Cardiac muscle cell (in vitro differentiated cells and primary cell): ENCODE results near the gene ITGA3. TPM values are rescaled to one million over a fixed set of nuclear protein-coding genes. Genes with fewer than 3 reads are reported as not detected.

Experiments
- DNase-seq, 2 donors: peaks; one replicate each; pipeline versions ENCODE4 v3.0.0 to v3.0.0-alpha.2; 2010 to 2017; ENCODE audit warnings: low read depth in 1 of 2, low spot score in 1 of 2
- H3K27ac ChIP-seq: fragments of 200-600 bp; sonication (generic); 2 replicates; pipeline ENCODE4 v1.5.1; 2016
- H3K27me3 ChIP-seq: fragments of 200-600 bp; sonication (generic); 2 replicates; pipeline ENCODE4 v1.6.0; 2016; ENCODE audit warnings: control low read depth
- H3K36me3 ChIP-seq: fragments of 200-600 bp; sonication (generic); 2 replicates; pipeline ENCODE4 v1.5.1; 2016; ENCODE audit warnings: control low read depth
- H3K4me1 ChIP-seq: fragments of 200-600 bp; sonication (generic); 2 replicates; pipeline ENCODE4 v1.8.1; 2017; ENCODE audit warnings: low read depth, mild to moderate bottlenecking, mixed run types
- H3K4me3 ChIP-seq: fragments of 200-600 bp; sonication (generic); 2 replicates; pipeline ENCODE4 v1.5.1; 2016; ENCODE audit warnings: mild to moderate bottlenecking
- H3K9me3 ChIP-seq: fragments of 200-600 bp; sonication (generic); 2 replicates; pipeline ENCODE4 v1.5.1; 2017; ENCODE audit warnings: low read depth, mild to moderate bottlenecking, control low read depth
- polyA plus RNA-seq: library from polyadenylated mRNA; unstranded; fragments of >200 nt; fragmentation: Nextera tagmentation; extraction: Ambion mirVana; gene quantifications from 2 replicates; pipeline ENCODE4 v1.2.1, GENCODE V29; 2016
- total RNA-seq: library from RNA; depleted of rRNA; stranded (reverse); fragments of >200 nt; gene quantifications from 2 replicates; pipeline ENCODE4 v1.2.3, GENCODE V29; 2016
- TF ChIP-seq, protein P1 (sequence below): IDR thresholded peaks from 2 replicates; pipeline ENCODE4 v1.5.1; 2012; ENCODE audit warnings: low read depth, mild to moderate bottlenecking, low read length

The ITGA3 gene
- total and polyA plus RNA-seq, 2 experiments from 2014 or later = 20.5 to 41.9 TPM

DNA sequence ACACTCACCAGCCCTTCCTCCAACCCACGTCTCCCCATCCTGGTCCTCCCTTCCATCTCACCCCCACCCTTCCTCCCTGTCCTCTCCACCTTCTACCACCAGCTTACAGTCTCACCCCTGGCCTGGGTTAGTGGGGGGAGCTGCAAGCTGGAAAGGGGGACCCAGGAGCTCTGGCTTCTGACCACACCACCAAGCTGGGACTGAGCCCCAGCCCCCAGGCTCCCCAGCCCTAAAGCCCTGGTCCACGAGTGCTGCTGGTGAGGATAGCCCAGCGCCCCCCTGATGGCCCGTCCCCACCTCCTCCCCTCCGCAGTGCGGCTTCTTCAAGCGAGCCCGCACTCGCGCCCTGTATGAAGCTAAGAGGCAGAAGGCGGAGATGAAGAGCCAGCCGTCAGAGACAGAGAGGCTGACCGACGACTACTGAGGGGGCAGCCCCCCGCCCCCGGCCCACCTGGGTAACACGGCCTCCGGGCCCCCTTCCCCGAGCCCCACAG is 32.0 kb downstream of the ITGA3 start:
- DNase-seq = no peak
- Histone ChIP-seq H3K27ac (no peak overlapping the region), H3K36me3 (no peaks in the 10 kb centered on the region), H3K9me3 (no peaks in the 10 kb centered on the region), H3K27me3 (no peaks in the 10 kb centered on the region), H3K4me3 (no peak overlapping the region), H3K4me1 (no peaks in the 10 kb centered on the region)
- TF ChIP-seq, protein P1, sequence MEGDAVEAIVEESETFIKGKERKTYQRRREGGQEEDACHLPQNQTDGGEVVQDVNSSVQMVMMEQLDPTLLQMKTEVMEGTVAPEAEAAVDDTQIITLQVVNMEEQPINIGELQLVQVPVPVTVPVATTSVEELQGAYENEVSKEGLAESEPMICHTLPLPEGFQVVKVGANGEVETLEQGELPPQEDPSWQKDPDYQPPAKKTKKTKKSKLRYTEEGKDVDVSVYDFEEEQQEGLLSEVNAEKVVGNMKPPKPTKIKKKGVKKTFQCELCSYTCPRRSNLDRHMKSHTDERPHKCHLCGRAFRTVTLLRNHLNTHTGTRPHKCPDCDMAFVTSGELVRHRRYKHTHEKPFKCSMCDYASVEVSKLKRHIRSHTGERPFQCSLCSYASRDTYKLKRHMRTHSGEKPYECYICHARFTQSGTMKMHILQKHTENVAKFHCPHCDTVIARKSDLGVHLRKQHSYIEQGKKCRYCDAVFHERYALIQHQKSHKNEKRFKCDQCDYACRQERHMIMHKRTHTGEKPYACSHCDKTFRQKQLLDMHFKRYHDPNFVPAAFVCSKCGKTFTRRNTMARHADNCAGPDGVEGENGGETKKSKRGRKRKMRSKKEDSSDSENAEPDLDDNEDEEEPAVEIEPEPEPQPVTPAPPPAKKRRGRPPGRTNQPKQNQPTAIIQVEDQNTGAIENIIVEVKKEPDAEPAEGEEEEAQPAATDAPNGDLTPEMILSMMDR = no peak

DNA sequence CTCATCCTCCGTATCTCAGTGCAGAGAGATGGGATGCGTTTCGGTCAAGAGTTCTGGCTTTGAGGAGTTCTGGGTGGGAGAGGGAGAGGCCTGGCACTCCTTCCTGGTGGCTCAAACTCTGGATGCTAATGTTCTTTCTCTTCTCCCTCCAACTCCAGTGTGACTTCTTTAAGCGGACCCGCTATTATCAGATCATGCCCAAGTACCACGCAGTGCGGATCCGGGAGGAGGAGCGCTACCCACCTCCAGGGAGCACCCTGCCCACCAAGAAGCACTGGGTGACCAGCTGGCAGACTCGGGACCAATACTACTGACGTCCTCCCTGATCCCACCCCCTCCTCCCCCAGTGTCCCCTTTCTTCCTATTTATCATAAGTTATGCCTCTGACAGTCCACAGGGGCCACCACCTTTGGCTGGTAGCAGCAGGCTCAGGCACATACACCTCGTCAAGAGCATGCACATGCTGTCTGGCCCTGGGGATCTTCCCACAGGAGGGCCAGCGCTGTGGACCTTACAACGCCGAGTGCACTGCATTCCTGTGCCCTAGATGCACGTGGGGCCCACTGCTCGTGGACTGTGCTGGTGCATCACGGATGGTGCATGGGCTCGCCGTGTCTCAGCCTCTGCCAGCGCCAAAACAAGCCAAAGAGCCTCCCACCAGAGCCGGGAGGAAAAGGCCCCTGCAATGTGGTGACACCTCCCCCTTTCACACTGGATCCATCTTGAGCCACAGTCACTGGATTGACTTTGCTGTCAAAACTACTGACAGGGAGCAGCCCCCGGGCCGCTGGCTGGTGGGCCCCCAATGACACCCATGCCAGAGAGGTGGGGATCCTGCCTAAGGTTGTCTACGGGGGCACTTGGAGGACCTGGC is 33.3 kb downstream of the ITGA3 start:
- H3K36me3 ChIP-seq = no peaks in the 10 kb centered on the region
- TF ChIP-seq, protein P1 = no peak

DNA sequence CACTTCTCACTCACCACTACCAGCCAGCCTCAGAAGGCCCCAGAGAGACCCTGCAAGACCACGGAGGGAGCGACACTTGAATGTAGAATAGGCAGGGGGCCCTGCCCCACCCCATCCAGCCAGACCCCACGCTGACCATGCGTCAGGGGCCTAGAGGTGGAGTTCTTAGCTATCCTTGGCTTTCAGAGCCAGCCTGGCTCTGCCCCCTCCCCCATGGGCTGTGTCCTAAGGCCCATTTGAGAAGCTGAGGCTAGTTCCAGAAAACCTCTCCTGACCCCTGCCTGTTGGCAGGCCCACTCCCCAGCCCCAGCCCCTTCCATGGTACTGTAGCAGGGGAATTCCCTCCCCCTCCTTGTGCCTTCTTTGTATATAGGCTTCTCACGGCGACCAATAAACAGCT is 34.2 kb downstream of the ITGA3 start:
- H3K27me3 ChIP-seq = no peaks in the 10 kb centered on the region
- peaks cover 3% of the 10 kb centered on the region for H3K4me1 ChIP-seq
- no peaks in the 10 kb centered on the region for H3K36me3 ChIP-seq
- no peaks in the 10 kb centered on the region for H3K9me3 ChIP-seq
- TF ChIP-seq, protein P1 = no peak
- H3K4me3 ChIP-seq = no peak overlapping the region
- DNase-seq = no peak
- no peak overlapping the region for H3K27ac ChIP-seq

More for the DNA sequence above, 33.3 kb downstream of the ITGA3 start:
- Histone ChIP-seq H3K4me3 (no peak overlapping the region), H3K27me3 (no peaks in the 10 kb centered on the region), H3K27ac (no peak overlapping the region), H3K4me1 (no peaks in the 10 kb centered on the region), H3K9me3 (no peaks in the 10 kb centered on the region)
- no peak for DNase-seq

DNA sequence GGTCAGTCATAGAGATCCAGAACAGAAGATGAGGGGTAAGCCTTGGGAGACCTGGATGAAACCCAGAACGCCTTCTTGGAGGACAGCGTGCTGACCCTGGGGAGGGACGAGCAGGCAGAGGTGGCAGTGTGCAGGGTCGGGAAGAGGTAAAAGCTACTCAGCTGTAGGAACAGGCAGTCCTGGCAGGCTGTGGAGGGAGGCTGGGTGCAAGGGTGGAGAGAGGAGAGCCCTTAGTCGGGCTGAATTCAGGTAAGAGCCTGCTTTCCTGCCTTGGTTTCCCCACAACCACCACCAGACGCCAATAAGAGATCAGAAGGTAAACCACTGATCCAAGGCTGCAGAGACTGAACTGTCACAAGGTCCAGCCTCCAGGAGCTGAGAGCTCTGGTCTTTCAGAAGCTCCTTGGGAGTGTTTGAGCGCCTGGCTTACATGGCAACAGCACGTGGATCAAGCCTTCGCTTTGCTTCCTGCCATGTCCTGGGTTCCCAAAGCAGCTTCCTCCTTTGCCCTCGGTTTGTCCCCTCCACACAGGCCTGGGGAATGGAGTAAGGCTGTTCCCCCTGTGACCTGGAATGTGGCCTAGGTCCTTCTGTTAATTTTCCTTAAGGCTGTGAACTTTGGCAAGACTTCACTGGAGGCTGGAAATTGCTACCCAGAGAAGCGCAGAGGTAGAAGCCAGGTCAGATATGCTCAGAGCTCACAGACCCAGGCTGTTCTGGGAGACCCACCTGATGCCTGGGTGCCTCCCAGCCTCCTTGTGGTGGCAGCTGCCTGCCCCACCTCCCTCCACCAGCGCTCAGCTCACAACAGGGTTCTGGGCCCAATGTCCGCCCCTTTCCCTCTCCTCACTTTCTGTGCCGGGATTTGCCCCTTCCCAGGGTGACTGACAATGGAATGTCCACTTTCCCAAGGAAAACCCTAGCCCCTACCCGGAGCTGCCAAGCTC is 35.3 kb downstream of the ITGA3 start:
- H3K4me1 ChIP-seq = peaks cover 3% of the 10 kb centered on the region
- H3K27me3 ChIP-seq = no peaks in the 10 kb centered on the region
- no peak overlapping the region for H3K4me3 ChIP-seq
- TF ChIP-seq, protein P1 = no peak
- H3K27ac ChIP-seq = no peak overlapping the region
- H3K36me3 ChIP-seq = no peaks in the 10 kb centered on the region
- no peaks in the 10 kb centered on the region for H3K9me3 ChIP-seq
- no peak for DNase-seq

DNA sequence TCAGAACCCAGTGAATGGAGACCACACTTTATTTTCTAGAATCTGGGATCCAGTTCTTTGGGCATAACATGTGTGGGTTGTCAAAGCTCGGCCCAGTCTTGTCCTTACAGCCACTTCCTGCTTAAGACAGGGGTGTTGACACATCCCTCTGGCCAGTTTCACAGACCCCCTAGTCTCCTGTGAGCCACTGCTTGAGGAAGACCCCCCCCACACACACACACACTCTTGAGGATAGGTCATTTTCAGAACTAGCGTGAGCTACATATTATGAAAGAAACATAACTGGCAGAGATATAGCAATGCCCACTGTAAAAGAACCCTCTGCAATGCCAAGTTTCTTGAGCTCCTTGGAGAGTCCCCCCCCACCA is 36.0 kb downstream of the ITGA3 start:
- no peaks in the 10 kb centered on the region for H3K9me3 ChIP-seq
- H3K27me3 ChIP-seq = no peaks in the 10 kb centered on the region
- H3K27ac ChIP-seq = no peak overlapping the region
- H3K36me3 ChIP-seq = no peaks in the 10 kb centered on the region
- H3K4me3 ChIP-seq = no peak overlapping the region
- TF ChIP-seq, protein P1 = no peak
- H3K4me1 ChIP-seq = peaks cover 3% of the 10 kb centered on the region
- no peak for DNase-seq
